ENCODE results near the gene SCT. TPM values are rescaled to one million over a fixed set of nuclear protein-coding genes. Genes with fewer than 3 reads are reported as not detected.
A peak's percentile ranks its signal among the peaks of the same experiment; 100 is the strongest.

Gene SCT
- total and polyA plus RNA-seq, 8 donors: 1.6 to 3.0 (median 2.5) TPM; not detected in 2

- Histone ChIP-seq H3K9me3 (no peaks in the 10 kb centered on the region), H3K4me1 (peaks cover 0 to 8% of the 10 kb centered on the region in 2 donors), H3K27ac (no peak overlapping the region), H3K4me3 (no peak overlapping the region), H3K27me3 (no peaks in the 10 kb centered on the region), H3K36me3 (peaks cover 0 to 60% of the 10 kb centered on the region in 2 donors)
- intact Hi-C loops (cut with DNase I): no loop called here
- ATAC-seq: no peak
- no peak for TF ChIP-seq CTCF (IDR thresholded peaks at IDR 0.05)
- peak in 2 of 4 donors; percentile 41 to 64 for DNase-seq
These were observed 38.2 kb upstream of the SCT start for GRCh38 chr11:665062-665703.

- TF ChIP-seq CTCF (IDR thresholded peaks at IDR 0.05): peak; percentile 48 to 81
- ATAC-seq (peak; percentile 89), DNase-seq (peak in 2 of 4 donors; percentile 58 to 88)
- Histone ChIP-seq H3K27me3 (no peaks in the 10 kb centered on the region), H3K27ac (no peak overlapping the region), H3K9me3 (no peaks in the 10 kb centered on the region), H3K4me3 (no peak overlapping the region), H3K4me1 (peaks cover 0 to 8% of the 10 kb centered on the region in 2 donors), H3K36me3 (peaks cover 0 to 65% of the 10 kb centered on the region in 2 donors)
- intact Hi-C loops (cut with DNase I): loop anchor here in 1 of 2 donors (5.0 kb wide), 1 partner anchor 65 kb away; no protein-coding TSS in a partner anchor
These were observed 35.8 kb upstream of the SCT start for GRCh38 chr11:662689-663274.

- H3K36me3 ChIP-seq: peaks cover 0 to 67% of the 10 kb centered on the region in 2 donors
- H3K4me1 ChIP-seq: peaks cover 0 to 7% of the 10 kb centered on the region in 2 donors
- no peak for ATAC-seq
- intact Hi-C loops (cut with DNase I): loop anchor here in 1 of 2 donors (5.0 kb wide), 1 partner anchor 66 kb away; no protein-coding TSS in a partner anchor
- H3K27me3 ChIP-seq: no peaks in the 10 kb centered on the region
- no peak for TF ChIP-seq CTCF (IDR thresholded peaks at IDR 0.05)
- H3K9me3 ChIP-seq: no peaks in the 10 kb centered on the region
- no peak overlapping the region for H3K27ac ChIP-seq
- no peak overlapping the region for H3K4me3 ChIP-seq
- no peak for DNase-seq
These were observed 33.9 kb upstream of the SCT start for GRCh38 chr11:660681-661444.

- intact Hi-C loops (cut with DNase I): loop anchor here in 1 of 2 donors (5.0 kb wide), 1 partner anchor 67 kb away; no protein-coding TSS in a partner anchor
- Histone ChIP-seq H3K36me3 (peaks cover 0 to 62% of the 10 kb centered on the region in 2 donors), H3K4me1 (peaks cover 0 to under 1% of the 10 kb centered on the region in 2 donors), H3K9me3 (no peaks in the 10 kb centered on the region), H3K27ac (no peak overlapping the region), H3K4me3 (no peak overlapping the region), H3K27me3 (no peaks in the 10 kb centered on the region)
- DNase-seq: no peak
- no peak for TF ChIP-seq CTCF (IDR thresholded peaks at IDR 0.05)
- ATAC-seq: no peak
These were observed 33.3 kb upstream of the SCT start for GRCh38 chr11:660281-660680.

Data from left lung (tissue), 10 donors.